C4-2B (cell line): ENCODE measurements around the gene TESK1.

Source experiments
- ZFX ChIP-seq: fragments of 450-650 bp; IDR thresholded peaks from 2 replicates; pipeline ENCODE4 v1.6.1; 2017
- TF ChIP-seq, protein P1 (sequence below): fragments of 450-650 bp; conservative IDR thresholded peaks from 2 replicates; pipeline ENCODE4 v1.5.1; 2017; ENCODE audit warnings: mild to moderate bottlenecking

- TF ChIP-seq, protein P1, sequence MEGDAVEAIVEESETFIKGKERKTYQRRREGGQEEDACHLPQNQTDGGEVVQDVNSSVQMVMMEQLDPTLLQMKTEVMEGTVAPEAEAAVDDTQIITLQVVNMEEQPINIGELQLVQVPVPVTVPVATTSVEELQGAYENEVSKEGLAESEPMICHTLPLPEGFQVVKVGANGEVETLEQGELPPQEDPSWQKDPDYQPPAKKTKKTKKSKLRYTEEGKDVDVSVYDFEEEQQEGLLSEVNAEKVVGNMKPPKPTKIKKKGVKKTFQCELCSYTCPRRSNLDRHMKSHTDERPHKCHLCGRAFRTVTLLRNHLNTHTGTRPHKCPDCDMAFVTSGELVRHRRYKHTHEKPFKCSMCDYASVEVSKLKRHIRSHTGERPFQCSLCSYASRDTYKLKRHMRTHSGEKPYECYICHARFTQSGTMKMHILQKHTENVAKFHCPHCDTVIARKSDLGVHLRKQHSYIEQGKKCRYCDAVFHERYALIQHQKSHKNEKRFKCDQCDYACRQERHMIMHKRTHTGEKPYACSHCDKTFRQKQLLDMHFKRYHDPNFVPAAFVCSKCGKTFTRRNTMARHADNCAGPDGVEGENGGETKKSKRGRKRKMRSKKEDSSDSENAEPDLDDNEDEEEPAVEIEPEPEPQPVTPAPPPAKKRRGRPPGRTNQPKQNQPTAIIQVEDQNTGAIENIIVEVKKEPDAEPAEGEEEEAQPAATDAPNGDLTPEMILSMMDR: peak; percentile 70
- TF ChIP-seq ZFX: no peak
Observed at GRCh38 chr9:35658137-35658967, 53.3 kb downstream of the TESK1 start, which contains the start of gene CCDC107.
